Measurements from ENCODE around the gene TFEC. TPM values are rescaled to one million over a fixed set of nuclear protein-coding genes. Genes with fewer than 3 reads are reported as not detected.
"Not testable (repeated sequence)": the region's sequence is repeated elsewhere in the genome, so short reads cannot be mapped to it uniquely, and the experiment has no call there.

TFEC gene
- polyA plus RNA-seq, 1 of the 3 experiments (the other 2 are of a cell fraction), result not detected

DNA sequence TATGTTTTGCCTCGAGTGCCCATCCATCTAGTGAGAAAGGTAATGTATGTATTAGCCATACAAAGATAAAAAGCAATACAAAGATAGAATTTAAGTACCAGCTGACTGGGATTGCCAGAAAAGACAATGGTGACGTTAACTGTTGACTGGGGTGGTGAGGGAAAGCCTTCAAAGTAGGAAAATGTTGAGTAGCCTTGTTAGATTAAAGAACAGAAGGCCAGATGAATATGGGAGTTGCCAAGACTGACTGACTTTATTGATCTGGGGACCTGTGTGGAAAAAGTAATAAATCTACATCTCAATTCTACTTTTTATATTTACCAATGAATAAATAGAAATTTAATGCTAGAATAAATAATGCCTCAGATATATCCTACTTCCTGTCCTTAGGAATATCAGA is 97.7 kb downstream of the TFEC start:
- no peak overlapping the region for H3K4me2 ChIP-seq
- ChIA-PET CTCF (interaction anchor here (0.9 kb wide), 1 partner anchor 12 kb away, joined by 4 read pairs; no protein-coding TSS in a partner anchor), POLR2A (no interaction called here)
- H3K9me2 ChIP-seq, result 0 out of 2 replicates have a peak, but pooled peaks cover 5% of the 10 kb centered on the region
- WGBS (ENCODE audit: low lambda C conversion rate), result 1% methylated on average over 2 of the region's 2 CpGs
- H2AFZ ChIP-seq (ENCODE audit: low read depth), result no peak overlapping the region
- no peaks in the 10 kb centered on the region for H3K9me3 ChIP-seq
- H3K4me3 ChIP-seq (ENCODE audit: low read depth in 2 of 2, low read length in 1 of 2), result no peak overlapping the region
- no peaks in the 10 kb centered on the region for H3K4me1 ChIP-seq (ENCODE audit: control insufficient read depth in 1 of 2, insufficient read depth in 2 of 2, low read depth in 1 of 2, low read length in 1 of 2)
- no peaks in the 10 kb centered on the region for H4K20me1 ChIP-seq (ENCODE audit: insufficient read depth)
- no peaks in the 10 kb centered on the region for H3K27me3 ChIP-seq (ENCODE audit: insufficient read depth)
- no peak overlapping the region for H3K27ac ChIP-seq (ENCODE audit: low read depth in 2 of 2, low read length in 1 of 2)
- no peaks in the 10 kb centered on the region for H3K36me3 ChIP-seq (replicated peaks in 1 of 2; ENCODE audit: control insufficient read depth in 1 of 2, insufficient read depth in 2 of 2, low read length in 1 of 2)
- H3K9ac ChIP-seq, result no peak overlapping the region
- TF ChIP-seq, protein P1, sequence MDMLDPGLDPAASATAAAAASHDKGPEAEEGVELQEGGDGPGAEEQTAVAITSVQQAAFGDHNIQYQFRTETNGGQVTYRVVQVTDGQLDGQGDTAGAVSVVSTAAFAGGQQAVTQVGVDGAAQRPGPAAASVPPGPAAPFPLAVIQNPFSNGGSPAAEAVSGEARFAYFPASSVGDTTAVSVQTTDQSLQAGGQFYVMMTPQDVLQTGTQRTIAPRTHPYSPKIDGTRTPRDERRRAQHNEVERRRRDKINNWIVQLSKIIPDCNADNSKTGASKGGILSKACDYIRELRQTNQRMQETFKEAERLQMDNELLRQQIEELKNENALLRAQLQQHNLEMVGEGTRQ (IDR thresholded peaks at IDR 0.05; ENCODE audit: borderline replicate concordance, low read depth, low read length), result no peak
- no peak for TF ChIP-seq RAD21 (IDR thresholded peaks at IDR 0.05; ENCODE audit: low read length)
- TF ChIP-seq FOXJ3 (CRISPR knock-in tag; IDR thresholded peaks at IDR 0.05), result no peak
- TF ChIP-seq, protein P2, sequence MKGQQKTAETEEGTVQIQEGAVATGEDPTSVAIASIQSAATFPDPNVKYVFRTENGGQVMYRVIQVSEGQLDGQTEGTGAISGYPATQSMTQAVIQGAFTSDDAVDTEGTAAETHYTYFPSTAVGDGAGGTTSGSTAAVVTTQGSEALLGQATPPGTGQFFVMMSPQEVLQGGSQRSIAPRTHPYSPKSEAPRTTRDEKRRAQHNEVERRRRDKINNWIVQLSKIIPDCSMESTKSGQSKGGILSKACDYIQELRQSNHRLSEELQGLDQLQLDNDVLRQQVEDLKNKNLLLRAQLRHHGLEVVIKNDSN (IDR thresholded peaks at IDR 0.05; ENCODE audit: borderline replicate concordance, low read depth), result no peak
- TF ChIP-seq, protein P3, sequence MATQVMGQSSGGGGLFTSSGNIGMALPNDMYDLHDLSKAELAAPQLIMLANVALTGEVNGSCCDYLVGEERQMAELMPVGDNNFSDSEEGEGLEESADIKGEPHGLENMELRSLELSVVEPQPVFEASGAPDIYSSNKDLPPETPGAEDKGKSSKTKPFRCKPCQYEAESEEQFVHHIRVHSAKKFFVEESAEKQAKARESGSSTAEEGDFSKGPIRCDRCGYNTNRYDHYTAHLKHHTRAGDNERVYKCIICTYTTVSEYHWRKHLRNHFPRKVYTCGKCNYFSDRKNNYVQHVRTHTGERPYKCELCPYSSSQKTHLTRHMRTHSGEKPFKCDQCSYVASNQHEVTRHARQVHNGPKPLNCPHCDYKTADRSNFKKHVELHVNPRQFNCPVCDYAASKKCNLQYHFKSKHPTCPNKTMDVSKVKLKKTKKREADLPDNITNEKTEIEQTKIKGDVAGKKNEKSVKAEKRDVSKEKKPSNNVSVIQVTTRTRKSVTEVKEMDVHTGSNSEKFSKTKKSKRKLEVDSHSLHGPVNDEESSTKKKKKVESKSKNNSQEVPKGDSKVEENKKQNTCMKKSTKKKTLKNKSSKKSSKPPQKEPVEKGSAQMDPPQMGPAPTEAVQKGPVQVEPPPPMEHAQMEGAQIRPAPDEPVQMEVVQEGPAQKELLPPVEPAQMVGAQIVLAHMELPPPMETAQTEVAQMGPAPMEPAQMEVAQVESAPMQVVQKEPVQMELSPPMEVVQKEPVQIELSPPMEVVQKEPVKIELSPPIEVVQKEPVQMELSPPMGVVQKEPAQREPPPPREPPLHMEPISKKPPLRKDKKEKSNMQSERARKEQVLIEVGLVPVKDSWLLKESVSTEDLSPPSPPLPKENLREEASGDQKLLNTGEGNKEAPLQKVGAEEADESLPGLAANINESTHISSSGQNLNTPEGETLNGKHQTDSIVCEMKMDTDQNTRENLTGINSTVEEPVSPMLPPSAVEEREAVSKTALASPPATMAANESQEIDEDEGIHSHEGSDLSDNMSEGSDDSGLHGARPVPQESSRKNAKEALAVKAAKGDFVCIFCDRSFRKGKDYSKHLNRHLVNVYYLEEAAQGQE (IDR thresholded peaks at IDR 0.05; ENCODE audit: low read depth, low read length), result no peak
- TF ChIP-seq, protein P4, sequence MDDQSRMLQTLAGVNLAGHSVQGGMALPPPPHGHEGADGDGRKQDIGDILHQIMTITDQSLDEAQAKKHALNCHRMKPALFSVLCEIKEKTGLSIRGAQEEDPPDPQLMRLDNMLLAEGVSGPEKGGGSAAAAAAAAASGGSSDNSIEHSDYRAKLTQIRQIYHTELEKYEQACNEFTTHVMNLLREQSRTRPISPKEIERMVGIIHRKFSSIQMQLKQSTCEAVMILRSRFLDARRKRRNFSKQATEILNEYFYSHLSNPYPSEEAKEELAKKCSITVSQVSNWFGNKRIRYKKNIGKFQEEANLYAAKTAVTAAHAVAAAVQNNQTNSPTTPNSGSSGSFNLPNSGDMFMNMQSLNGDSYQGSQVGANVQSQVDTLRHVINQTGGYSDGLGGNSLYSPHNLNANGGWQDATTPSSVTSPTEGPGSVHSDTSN (IDR thresholded peaks at IDR 0.05), result no peak
- no peak for TF ChIP-seq TEAD4 (IDR thresholded peaks at IDR 0.05; ENCODE audit: borderline replicate concordance, insufficient read depth)
- no peak for TF ChIP-seq MXI1 (IDR thresholded peaks at IDR 0.05; ENCODE audit: low read depth, low read length)
- TF ChIP-seq, protein P5, sequence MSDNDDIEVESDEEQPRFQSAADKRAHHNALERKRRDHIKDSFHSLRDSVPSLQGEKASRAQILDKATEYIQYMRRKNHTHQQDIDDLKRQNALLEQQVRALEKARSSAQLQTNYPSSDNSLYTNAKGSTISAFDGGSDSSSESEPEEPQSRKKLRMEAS (IDR thresholded peaks at IDR 0.05; ENCODE audit: low read depth), result no peak
- TF ChIP-seq NRF1 (IDR thresholded peaks at IDR 0.05; ENCODE audit: low read depth, low read length), result no peak
- no peaks in the 10 kb centered on the region for H3K79me2 ChIP-seq (ENCODE audit: insufficient read depth)
- H3F3A ChIP-seq (replicated peaks; ENCODE audit: insufficient read depth), result no peaks in the 10 kb centered on the region
- no peak for DNase-seq

DNA sequence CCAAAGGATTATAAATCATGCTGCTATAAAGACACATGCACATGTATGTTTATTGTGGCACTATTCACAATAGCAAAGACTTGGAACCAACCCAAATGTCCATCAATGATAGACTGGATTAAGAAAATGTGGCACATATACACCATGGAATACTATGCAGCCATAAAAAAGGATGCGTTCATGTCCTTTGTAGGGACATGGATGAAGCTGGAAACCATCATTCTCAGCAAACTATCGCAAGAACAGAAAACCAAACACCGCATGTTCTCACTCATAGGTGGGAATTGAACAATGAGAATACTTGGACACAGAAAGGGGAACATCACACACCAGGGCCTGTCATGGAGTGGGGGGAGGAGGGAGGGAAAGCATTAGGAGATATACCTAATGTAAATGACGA is 100.4 kb downstream of the TFEC start:
- 14% methylated on average over 4 of the region's 4 CpGs for WGBS (ENCODE audit: low lambda C conversion rate)
- H3K27me3 ChIP-seq (ENCODE audit: insufficient read depth); H3K79me2 ChIP-seq (ENCODE audit: insufficient read depth); H3K9me2 ChIP-seq; H2AFZ ChIP-seq (ENCODE audit: low read depth); H4K20me1 ChIP-seq (ENCODE audit: insufficient read depth); H3K4me1 ChIP-seq (ENCODE audit: control insufficient read depth in 1 of 2, insufficient read depth in 2 of 2, low read depth in 1 of 2, low read length in 1 of 2); H3K9ac ChIP-seq; CTCF ChIA-PET; H3K4me3 ChIP-seq (ENCODE audit: low read depth in 2 of 2, low read length in 1 of 2); POLR2A ChIA-PET; H3K4me2 ChIP-seq; H3K36me3 ChIP-seq (replicated peaks in 1 of 2; ENCODE audit: control insufficient read depth in 1 of 2, insufficient read depth in 2 of 2, low read length in 1 of 2); H3F3A ChIP-seq (replicated peaks; ENCODE audit: insufficient read depth); H3K27ac ChIP-seq (ENCODE audit: low read depth in 2 of 2, low read length in 1 of 2); H3K9me3 ChIP-seq; DNase-seq: not testable (repeated sequence)

DNA sequence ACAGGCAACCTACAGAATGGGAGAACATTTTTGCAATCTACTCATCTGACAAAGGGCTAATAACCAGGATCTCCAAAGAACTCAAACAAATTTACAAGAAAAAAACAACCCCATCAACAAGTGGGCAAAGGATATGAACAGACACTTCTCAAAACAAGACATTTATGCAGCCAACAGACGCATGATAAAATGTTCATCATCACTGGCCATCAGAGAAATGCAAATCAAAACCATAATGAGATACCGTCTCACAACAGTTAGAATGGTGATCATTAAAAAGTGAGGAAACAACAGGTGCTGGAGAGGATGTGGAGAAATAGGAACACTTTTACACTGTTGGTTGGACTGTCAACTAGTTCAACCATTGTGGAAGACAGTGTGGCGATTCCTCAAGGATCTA is 100.8 kb downstream of the TFEC start:
- 21% methylated on average over 3 of the region's 3 CpGs for WGBS (ENCODE audit: low lambda C conversion rate)

More for the DNA sequence above, 100.8 kb downstream of the TFEC start:
- DNase-seq; POLR2A ChIA-PET; H3K27me3 ChIP-seq (ENCODE audit: insufficient read depth); H3K79me2 ChIP-seq (ENCODE audit: insufficient read depth); H3F3A ChIP-seq (replicated peaks; ENCODE audit: insufficient read depth); H3K4me3 ChIP-seq (ENCODE audit: low read depth in 2 of 2, low read length in 1 of 2); H3K4me2 ChIP-seq; H3K9me2 ChIP-seq; H3K9ac ChIP-seq; CTCF ChIA-PET; H3K27ac ChIP-seq (ENCODE audit: low read depth in 2 of 2, low read length in 1 of 2); H3K36me3 ChIP-seq (replicated peaks in 1 of 2; ENCODE audit: control insufficient read depth in 1 of 2, insufficient read depth in 2 of 2, low read length in 1 of 2); H2AFZ ChIP-seq (ENCODE audit: low read depth); H4K20me1 ChIP-seq (ENCODE audit: insufficient read depth); H3K4me1 ChIP-seq (ENCODE audit: control insufficient read depth in 1 of 2, insufficient read depth in 2 of 2, low read depth in 1 of 2, low read length in 1 of 2); H3K9me3 ChIP-seq: not testable (repeated sequence)
